ENCODE measurements around the gene BMX.
A peak's percentile ranks its signal among the peaks of the same experiment; 100 is the strongest.

Gene BMX

DNA sequence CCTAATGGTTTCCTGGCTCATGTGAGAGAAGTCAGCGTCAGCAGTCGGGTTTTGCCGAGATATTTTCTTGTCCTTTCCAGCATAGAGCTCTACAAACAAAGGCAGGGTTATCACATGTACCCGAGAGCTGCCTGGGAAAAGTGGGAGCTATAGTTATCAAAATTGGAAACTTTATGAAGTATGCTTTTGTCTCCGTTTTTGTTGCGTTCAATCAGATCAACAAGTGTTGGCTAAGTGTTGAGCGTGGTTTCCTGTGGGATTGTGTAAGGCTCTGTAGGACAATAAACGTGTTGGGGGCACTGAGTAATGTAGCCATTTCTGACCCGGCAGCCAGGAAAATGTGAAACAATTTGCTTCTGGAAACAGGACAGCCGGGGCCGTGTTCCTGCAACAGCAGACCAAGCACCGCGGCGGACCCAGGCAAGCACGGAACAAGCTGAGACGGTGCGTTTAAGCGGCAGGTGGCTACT is at the start of gene BMX:
TSS of gene BMX (plus strand) at position 311 of the 470 bp plus-strand sequence. CDS start 7,547 bp downstream, outside the sequence.
- DNase-seq, result no peak

DNA sequence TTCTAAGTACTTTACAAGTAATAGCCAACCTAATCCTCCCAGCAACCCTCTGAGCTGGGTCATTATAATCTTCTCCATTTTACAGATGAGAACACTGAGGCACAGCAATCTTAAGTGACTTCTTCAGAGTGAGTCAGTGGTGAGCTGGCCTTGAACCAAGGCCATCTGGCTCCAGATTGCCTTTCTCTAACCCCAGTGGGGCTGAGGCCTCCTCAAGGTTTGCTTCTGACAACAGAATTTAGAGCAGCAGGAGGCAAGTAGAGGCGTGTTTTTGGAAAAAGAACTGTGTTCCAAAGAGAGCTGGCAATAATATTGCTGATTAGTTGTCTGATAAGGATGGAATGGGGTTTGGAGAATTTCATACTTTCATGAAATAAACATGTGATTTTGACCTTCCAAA is 48.7 kb upstream of the BMX start:
- DNase-seq, result no peak

DNA sequence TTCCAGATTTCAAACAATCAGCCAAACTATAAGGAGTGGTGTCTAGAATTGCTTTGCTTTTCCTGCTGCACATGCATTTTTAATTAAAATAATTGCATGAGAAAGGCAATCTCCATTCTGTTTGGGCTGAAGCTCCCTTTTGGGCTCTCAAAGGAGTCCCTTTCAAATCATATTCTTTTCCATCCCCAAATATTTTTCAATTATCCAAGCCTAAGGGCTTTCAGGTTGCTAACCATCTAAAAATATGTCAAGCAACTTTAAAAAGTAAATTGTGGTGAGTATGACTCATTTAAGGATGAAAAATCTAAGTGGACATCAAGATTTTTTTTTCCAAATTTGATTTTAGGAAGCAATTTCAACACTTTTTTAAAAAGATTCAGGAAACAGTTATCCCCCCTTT is 35.9 kb upstream of the BMX start:
- no peak for DNase-seq

DNA sequence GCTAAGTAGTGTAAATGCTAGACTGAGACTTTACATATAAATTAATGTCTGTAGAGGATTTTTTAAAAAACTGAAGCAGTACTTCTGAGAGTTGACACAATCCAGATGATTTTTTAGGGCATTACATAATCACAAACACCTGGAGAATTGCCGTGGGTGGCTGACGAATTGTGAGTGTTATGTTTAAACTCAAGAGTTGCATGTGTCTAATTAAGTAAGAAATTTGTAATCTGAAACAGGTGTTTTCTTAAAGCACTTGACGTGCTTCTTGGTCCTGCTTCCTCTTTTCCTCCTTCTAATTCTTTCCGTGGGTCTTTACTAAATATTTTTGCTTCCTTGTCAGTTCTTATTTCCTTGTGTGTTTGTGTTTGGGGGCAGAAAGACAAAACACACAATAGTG is 35.3 kb upstream of the BMX start:
- DNase-seq, result peak in 3 of 56 donors; percentile 0 to 1 (median 0)

DNA sequence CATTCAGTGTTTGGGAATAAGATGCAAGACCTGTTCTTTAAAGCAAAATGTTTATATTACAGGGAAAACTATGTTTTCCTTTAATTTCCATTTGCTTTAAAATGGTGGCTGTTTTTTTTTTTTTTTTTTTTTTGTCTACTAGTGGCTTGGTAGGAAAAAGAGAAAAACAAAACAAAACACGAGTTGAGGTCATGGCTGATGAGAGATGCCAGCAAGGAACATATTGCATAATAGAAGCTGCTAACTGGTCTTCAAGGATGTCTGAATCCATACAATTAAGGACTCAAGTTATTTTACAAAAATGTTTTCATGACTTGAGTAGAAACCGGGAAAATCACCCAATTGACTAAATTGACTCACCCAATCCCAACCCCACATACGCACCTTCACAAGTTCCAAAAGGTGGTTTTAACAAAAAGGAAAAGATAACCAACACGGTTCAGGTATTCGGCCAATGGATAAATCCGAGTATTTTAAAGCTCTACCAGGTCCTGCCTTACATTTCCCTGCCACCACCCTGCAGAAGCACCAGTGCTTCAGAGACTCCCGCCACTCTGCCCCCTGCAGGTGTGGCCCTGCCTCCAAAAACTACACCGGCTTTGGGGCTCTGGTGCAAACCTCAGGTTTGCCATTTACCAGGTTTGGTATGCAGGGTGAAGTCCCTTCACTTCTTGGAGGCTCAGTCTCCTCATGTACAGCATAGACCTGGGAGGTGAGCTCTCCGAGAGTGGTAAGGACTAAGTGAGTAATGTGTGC is 34.5 kb upstream of the BMX start:
- no peak for DNase-seq

DNA sequence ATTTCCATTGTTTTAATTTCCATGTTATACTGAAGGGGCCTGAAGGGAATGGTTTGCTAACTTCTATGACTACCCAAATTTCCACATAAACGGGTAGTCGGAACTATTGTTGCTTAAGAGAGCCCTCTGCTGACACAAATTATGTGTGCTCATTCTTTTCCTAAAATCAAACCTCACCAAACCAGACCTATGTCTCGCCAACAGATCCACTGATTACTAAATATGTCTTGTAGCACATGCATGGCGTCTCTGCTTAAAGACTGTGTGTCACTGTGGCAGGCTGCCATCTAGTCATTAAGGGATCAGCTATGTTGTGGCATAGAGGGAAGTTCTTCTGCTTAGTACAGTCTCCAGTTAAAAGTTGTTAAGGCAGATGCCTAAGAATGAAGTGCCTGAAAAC is 32.6 kb upstream of the BMX start:
- DNase-seq, result peak in 9 of 56 donors; percentile 0 to 9 (median 1)

DNA sequence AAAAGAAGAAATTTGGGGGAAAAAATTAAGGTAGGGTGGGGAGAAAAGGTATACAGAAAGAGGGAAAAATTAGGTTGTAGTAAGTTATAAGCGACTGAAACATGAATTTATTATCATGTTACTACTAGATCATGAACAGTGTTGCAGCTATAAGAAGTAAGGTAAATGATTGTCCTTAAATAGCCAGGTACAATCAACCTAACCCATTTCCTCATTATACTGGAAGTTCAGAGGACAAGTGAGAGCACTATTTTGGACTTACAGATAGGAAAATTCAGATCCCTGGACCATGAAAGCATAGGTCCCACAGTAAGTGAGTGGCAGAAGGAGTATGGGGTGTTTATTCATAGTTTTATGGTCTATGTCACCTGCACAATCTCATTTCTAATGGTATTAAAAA is 31.0 kb upstream of the BMX start:
- no peak for DNase-seq

DNA sequence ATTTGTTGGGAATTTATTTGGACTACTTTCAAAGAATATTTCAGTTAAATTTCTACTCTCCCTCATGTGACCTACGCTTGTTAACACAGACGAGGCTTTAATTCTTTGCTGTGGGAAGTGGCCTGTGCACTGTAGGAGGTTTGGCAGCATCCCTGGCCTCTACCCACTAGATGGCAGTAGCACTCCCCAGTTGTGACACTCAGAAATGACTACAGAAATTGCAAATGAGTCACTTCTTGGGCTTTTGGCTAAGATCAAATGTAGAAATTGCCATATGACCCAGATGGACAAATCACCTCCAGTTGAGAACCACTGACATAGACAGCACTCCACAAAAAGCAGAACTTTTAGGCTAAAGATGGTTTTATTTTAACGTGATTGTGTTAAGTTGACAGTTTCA is 29.6 kb upstream of the BMX start:
- peak in 42 of 56 donors; percentile 0 to 63 (median 17) for DNase-seq

DNA sequence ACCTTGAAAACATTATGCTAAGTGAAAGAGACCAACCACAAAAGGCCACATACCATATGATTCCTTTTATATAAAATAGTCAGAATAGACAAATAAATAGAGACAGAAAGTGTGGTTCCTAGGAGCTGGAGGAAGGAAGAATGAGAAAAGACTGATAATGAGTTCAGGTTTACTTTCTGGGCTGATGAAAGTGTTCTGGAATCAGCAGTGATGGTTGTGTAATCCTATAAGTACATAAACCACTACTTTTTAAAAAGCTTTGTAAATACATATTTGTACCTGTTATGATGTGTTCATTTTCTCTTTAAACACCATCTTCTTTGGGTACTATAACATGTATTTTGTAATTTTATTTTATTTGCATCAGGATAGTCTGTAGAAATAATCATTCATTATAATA is 28.1 kb upstream of the BMX start:
- DNase-seq, result no peak

DNA sequence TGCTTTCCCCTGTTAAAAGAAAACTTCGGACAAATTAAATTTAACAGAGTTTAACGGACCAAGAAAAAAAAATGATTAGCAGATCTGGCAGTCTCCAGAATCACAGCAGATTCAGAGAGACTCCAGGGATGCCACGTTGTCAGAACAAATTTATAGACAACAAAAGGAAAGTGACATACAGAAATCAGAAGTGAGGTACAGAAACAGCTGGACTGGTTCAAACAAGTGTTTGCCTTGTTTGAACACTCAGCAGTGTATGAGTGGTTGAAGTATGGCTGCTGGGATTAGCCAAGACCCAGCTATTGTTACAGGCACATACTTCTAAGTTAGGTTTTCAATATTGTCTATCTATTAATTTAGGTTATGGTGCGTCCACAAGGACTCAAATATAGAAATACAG is 26.6 kb upstream of the BMX start:
- no peak for DNase-seq

DNA sequence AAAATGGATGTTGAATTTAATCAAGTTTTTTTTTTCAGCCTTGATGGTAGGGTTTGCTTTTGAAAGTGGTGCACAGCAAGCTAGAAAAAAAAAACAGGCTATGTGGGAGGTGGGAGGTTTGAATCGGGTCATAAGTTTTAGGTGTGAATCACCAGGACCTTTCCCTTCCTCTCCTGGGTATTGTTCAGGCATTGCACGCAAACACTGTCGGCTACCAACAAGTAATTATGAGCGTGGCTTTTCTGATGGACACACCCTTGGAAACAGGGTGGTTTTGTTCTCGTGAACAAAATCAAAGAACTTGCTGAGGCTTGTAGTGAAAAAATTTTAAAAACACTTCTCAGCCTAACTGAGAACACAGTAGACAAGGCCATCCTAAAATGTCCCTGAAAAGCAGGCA is 25.6 kb upstream of the BMX start:
- DNase-seq, result no peak

DNA sequence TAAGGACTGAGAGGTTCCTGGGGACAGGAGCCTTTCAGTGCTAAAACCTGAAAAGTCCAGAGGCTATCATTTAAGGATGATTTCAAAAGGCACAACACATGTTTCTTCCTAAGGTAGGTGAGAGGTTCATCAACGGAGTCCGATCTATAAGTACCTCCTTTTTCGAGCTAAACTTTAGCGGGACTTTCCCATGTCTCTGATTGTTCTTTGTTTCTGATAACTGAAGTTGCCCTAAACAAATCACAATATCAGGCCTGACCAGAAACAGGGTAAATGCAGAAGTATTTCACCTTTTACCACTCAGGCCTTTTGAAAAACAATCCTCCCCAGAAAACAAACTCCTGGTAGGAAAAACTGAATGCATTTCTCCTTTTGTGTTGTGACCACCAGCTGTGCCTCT is 25.1 kb upstream of the BMX start:
- no peak for DNase-seq

DNA sequence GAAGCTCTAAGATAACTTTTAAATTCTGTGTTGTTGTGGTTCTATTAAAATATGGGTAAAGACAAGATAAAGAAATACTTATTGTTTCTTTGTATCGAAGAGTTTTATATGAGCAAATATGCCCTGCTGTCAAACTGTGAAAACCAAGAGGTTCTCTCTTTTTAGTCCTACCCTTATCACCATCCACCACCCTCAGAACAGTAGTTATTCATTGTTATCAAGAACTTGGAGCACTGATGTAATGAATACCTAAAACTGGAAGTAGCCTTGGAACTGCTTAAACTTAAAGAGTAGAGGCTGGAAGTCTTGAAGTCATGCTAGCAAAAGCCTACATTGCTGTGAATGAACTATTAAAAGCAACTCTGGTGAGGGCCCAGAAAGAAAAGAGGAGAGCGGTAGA is 16.7 kb upstream of the BMX start:
- no peak for DNase-seq

DNA sequence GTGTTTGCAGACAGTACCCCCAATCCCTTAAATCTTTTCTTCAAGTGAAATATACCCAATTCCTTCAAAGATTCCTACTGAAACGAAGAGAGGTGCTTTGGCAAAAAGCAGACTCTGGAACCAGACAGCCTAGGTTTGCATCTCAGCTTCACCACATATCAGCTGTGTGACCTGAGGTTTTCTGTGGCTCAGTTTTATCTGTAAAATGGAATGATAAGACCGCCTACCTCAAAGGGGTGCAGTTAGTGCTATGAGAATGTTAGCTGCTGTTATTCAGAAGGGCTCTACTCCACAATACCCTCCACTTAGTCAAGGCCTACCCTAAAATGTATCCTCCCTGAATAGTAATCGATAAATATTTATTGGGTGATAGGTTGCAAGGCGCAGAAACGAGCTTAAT is 8.1 kb upstream of the BMX start:
- peak in 1 of 56 donors; percentile 0 for DNase-seq

DNA sequence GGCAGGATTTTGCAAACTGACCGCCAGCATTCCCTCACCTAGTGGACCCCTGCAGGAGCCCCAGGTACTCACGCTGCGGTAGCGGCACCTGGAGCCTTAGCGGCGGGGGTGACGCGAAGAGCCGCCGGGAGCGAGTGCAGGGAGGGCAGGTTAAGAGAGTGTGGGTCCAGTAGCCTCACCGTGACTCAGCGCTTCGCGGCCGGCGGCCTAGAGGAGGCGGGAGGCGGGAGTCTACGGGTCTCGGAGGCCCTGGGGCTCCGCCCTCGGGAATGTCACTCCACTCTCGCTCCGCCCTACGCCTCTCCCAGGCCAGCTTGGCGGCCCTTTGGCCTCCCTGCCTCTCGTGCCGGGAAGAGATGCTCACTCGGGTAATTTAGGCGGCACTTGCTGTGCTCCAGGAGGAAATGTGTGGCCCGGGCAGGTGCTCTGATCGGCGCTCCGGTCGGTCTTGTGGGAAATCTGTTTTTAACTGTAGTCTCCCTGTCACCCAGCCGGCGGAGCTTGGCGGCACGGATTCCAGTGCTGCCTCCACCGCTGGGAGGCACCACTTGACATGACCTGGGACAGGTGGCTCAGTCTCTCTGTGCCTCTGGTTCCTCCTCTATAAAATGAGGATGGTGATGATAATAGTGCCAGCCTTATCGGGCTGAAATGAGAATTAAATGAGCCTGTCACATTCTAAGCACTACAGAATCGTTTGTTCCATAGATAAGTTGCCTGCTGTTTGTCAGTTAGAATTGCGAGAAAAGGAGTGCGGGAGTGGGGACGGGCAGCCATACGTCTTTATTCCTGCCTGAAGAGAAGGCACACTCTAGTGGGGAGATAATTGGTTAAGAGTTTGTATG is 7.3 kb upstream of the BMX start, which contains the start of gene PIR:
TSS of gene PIR (minus strand) at position 216 of the 845 bp plus-strand sequence. CDS start 2,076 bp downstream, outside the sequence.
- peak; percentile 12 to 86 (median 71) for DNase-seq

DNA sequence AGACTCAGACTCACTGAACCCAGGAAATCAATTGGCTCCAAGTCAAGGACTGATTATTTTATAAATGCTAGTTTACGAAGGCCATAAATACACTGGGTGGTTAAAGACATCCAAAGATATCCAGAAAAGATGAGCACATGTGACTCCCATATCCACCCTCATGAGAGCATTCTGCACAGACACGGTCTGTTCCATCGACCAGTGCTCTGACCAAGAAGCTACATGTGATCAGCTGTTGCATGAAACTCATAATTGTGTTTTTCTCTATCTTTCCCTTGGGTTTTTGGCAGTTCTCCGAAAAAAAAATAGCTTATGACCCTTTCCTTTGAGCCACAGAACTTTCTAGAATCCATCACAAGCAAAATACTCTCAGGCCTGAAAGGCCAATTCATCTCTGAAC is 4.8 kb upstream of the BMX start:
- DNase-seq, result no peak

DNA sequence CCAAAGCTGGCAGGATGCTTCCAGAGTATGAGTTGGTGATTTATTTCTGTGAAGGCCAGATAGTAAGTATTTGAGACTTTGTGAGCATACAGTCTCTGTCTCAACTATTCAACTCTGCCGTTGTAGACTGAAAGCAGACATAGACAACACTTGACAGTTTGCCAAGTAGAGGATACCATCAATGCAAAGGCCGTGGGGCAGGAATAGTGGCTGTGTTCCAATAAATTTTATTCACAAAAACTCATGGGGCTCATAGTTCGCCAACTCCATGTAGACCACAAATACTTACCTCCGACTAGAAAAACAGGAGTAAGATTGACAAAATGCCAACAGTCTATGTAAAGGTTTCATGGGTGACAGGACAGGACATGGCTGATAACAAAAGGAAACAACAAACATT is 3.8 kb upstream of the BMX start:
- DNase-seq, result no peak

DNA sequence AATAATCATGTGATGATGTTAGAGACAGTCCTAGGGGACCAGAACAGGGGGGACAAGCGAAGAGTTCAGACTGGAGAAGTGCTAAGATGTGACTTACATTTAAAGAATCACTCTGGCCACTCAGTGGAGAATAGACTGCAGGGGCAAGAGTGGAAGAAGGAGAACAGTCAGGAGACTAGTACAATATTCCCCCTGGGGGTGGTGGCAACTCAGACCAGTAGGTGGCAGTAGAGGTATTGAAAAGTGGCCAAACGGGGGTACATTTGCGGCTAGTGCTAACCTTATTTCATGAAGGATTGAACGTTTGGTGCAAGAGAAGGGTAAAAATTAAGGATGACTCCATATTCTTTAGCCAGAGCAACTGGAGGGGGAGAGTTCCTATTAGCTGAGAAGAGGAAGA is 2.7 kb upstream of the BMX start:
- DNase-seq, result peak in 31 of 56 donors; percentile 0 to 50 (median 1)

DNA sequence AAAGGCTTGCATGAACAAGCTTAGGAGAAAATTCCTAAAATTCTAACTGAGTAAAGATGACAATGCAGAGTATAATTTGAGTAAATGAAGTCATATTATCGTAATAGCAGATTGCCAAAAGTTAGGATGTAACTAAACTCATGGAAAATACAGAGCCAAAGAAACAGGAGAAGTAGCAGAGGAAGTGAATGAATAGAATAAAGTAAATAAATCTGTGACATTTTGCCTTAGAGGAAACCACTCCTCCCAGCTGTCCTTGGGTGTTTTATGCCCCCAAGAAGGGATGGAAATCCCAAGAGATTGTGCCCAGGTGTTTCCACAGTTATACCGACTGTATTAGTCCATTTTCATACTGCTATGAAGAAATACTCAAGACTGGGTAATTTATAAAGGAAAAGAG is 1.9 kb upstream of the BMX start:
- DNase-seq, result no peak

DNA sequence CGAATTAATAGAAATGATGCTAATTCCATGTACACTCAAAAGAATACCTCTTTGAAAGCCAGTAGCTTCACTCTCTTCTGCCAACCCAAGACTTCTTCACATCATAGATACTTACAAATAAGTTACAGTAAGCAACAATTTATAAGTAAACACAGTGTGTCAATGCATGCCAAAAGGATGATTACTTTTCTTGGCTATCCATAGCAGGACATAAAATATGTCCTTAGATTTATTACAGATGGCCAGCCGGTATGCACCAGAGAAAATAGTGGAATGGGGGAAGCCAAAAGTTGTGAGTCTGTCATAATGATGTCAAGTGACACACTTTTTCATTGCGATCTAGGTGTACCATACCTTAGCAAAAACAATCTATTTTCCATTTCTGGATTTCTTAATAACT is 631 bp upstream of the BMX start:
- DNase-seq, result no peak

DNA sequence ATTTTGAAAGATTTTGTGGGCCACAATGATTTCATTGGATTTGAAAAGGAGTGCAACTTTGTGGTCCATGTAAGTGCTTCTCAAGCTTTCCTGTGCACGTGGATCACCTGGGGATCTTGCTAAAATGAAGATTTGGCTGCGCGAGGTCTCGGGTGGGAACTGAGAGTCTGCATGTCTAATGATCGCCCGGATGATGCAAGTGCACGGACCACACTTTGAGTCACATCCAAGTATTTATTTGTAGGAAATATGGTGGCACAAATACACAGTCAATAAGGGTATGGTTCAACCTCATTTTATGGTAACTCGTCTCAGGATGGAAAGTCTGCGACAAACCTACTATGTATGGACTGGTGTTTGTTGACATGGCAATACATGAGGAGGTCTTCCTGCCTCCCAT is 899 bp downstream of the BMX start:
- no peak for DNase-seq

DNA sequence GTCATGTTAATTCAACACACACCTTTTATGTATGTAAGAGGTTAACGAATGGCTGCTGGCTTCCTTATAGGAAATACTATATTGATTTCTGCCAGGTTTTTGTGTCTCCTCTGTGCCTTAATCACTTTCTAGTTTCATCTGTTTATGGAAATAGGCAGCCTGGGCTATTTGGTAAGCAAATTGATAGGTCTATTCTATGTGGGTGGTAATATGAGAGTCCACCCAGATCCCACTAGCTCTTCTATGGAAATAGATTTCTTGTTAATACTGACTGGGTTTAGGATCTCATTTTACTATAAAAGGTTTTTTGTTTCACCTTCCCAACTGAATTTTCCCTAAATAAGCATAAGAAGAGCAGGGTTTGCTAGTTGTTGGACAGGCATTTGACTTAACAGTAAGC is 4.1 kb downstream of the BMX start:
- no peak for DNase-seq

DNA sequence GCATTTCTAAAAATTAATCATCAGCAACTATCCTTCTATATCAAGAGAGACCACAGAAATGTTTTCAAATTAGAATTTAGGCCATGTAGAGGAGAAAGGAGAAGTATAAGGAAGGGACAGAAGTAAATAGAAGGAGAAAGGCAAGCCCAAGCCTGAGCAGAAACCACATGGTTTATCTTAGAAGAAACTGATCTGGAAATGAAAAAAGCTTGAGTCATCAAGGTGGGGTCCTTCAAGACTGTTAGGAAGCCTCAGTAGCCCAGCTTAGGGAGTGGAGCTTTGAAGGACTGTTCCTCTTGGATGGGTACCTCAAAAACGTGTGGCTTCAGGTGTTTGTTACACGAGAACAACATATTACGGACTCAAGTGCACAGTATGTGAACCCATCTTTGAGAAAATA is 4.5 kb downstream of the BMX start:
- no peak for DNase-seq

Data from nucleus accumbens (tissue), 56 donors.